Suppressor macrophage treated with lipopolysaccharide for 1 hour (primary cell): ENCODE data around the gene KRTAP4-6.
"Not testable (repeated sequence)": the region's sequence is repeated elsewhere in the genome, so short reads cannot be mapped to it uniquely, and the experiment has no call there.

Experiments
- DNase-seq, 3 donors: peaks; one replicate each; pipeline ENCODE4 v3.0.0-alpha.2; 2020 to 2022

Gene KRTAP4-6

GRCh38 chr17:41145261-41145660 is 4.9 kb upstream of the KRTAP4-6 start:
- DNase-seq = no peak

DNA sequence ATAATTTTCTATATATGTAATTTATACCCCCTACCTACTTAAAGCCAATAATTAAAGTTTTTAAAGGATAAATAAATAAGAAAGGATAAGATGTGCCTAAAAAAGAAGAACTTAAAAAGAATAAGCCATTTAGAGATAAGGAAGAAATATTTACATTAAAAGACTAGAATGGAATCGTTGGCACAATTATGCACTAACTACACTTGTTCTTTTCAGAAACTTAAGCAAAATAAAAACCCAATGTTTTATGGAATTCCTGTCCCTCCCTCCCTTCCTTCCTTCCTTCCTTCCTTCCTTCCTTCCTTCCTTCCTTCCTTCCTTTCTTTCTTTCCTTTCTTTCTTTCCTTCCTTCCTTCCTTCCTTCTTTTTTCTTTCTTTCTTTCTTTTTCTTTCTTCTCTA is 4.5 kb upstream of the KRTAP4-6 start:
- no peak for DNase-seq

DNA sequence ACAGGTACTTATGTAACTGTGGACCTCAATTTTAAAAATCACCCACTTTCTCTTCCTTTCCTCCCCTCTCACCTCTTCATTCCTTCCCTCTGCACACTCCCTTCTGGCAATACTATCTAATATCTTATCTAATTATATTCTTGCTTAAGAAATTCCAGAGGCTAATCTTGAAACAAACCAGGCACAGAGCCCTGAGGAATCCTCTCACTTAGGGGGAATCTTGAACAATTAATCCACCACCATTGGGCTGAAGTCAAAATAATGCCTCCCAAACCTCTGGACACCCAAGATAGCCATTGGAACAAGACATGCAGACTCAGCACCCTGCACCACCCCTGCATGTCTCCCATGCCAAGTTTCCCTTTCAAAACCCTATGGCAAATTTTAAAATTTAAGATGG is 1.0 kb upstream of the KRTAP4-6 start:
- DNase-seq = no peak

DNA sequence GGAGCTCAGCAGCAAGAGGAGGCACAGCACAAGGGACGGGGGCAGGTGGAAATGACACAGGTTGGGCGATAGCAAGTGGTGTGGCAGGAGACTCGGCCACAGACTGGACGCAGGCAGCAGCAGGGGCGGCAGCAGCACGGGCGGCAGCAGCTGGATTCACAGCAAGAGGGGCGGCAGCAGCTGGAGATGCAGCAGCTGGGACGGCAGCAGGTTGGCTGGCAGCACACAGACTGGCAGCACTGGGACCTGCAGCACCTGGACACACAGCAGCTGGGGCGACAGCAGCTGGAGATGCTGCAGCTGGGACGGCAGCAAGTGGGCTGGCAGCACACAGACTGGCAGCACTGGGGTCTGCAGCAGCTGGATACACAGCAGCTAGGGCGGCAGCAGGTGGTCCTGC is 479 bp downstream of the KRTAP4-6 start:
- DNase-seq = not testable (repeated sequence)

DNA sequence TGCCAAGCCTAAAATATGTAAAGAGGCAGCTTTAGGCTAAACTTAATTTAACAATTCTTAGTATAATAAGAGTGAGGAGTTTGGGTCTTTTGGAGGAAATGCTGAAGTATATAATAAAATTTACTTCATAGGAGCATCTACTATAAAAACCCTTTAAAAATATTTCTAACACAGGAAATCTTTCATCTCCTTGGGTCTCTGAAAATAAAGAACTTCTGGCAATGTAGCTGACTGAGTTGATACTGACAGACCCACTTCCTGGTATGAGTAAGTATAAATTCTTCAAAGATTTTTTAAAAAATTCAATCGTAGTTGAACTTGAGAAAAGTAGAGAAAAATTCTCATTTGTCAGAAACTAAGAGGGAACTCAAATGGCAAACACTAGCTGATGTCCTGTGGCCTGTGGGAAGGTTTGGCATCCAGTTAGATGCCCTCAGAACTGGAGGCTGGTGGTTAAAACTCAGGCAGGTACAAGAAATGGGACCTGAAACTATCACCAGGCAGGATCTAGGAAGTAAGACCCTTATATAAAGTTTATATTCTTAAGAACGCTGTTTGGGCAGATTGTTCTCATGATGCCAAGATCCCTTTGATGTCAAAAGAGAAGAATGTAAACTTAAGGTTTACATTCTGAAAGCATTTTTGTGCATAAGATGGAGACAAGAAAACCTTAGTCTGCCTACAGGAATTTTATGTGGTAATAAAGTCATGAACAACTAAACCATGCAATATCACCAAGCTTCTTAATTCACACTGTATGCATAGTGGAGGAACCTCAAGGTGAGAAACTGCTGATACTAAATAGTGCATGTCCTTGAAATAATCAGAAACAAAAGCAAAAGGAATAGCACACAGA is 6.2 kb downstream of the KRTAP4-6 start:
- DNase-seq = no peak

DNA sequence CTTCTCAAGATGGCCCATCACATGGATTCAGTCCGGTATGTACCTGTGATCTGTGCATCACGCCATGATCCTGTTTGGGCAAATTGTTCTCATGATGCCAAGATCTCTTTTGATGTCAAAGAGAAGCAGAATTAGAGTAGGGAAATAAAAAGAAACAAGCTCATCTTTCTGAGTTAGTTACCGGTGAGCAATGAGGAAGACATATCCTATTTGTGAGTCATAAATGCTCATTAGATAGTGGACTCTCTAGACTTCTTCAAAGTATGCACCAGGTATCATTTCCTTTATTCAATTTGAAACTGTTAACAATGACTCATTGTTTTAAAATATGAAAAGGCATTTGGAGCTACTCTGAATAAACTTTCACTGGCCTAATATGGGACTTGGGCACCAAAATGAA is 8.4 kb downstream of the KRTAP4-6 start:
- DNase-seq = peak in 1 of 3 donors; percentile 3

GRCh38 chr17:41127371-41127770 is 13.0 kb downstream of the KRTAP4-6 start:
- DNase-seq = no peak

GRCh38 chr17:41126412-41126811 is 13.9 kb downstream of the KRTAP4-6 start:
- no peak for DNase-seq

GRCh38 chr17:41125064-41125463 is 15.3 kb downstream of the KRTAP4-6 start:
- DNase-seq = no peak

- DNase-seq = not testable (repeated sequence)
Measured at GRCh38 chr17:41123991-41124371, 16.4 kb downstream of the KRTAP4-6 start, which contains the start of gene KRTAP4-12. KRTAP4-12 (minus strand) TSS chr17:41124182; CDS start chr17:41124122, 60 bp downstream.

DNA sequence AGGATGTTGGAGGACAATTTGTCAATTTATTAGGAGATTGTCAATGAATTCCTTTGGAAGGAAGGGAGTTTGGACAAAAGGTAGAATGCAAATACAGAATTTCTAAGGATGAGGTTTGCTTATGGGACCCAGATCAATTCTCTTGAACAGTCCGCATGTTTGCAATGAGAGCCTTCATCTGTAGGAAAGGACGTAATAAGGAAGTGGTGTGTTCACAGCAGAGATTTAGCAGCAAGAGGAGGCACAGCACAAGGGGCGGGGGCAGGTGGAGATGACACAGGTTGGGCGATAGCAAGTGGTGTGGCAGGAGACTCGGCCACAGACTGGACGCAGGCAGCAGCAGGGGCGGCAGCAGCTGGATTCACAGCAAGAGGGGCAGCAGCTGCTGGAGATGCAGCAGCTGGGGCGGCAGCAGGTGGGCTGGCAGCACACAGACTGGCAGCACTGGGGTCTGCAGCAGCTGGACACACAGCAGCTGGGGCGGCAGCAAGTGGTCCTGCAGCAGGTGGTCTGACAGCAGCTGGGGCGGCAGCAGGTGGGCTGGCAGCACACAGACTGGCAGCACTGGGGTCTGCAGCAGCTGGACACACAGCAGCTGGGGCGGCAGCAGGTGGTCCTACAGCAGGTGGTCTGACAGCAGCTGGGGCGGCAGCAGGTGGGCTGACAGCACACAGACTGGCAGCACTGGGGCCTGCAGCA is 16.9 kb downstream of the KRTAP4-6 start:
- DNase-seq = not testable (repeated sequence)

- no peak for DNase-seq
Measured at GRCh38 chr17:41121742-41122141, 18.6 kb downstream of the KRTAP4-6 start.

DNA sequence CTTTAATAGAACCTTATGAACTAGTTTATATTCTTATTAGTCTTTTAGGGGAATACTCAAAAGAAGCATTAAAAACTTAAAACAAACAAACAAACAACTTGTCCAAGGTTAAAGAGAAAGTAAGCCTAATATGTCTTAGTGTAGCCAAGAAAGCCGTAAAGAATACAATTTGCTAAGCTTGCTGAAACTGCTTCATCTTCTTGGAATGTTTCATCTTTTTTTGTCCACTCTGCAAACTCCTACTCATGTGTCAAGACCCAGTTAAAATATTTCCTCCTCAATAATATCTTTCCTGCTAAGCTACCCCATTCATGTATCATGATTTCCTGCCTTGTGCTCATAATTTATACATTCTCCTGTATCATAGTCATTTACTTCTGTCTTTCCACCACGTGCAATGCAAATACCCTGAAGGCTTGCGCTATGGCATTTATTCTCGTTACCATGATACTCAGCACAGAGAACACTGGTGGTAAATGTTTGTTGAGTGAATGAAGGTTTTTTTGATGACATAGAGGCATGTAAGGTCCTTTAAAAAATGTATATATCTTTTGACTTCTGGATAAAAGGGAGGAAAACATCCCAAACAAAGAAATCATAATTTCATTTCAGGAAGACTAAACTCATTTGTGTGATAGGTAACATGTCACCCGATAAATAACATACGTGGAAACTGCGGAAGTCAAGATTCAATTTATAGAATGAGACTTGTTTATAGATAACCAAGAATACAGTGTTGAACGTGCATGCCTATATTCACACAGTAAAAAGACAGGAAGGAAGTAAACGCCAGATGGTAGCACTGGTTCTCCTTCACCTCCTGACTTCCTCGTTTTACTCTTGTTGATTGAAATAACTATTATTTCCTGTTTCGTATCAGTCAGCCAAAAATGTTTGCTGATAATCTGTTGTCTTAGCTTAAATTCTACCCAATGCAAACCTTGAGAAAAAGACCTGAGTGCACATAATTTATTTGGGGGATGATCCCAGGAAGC is 20.4 kb downstream of the KRTAP4-6 start:
- DNase-seq = peak in 1 of 3 donors; percentile 33

- no peak for DNase-seq
Measured at GRCh38 chr17:41118721-41119120, 21.6 kb downstream of the KRTAP4-6 start.

DNA sequence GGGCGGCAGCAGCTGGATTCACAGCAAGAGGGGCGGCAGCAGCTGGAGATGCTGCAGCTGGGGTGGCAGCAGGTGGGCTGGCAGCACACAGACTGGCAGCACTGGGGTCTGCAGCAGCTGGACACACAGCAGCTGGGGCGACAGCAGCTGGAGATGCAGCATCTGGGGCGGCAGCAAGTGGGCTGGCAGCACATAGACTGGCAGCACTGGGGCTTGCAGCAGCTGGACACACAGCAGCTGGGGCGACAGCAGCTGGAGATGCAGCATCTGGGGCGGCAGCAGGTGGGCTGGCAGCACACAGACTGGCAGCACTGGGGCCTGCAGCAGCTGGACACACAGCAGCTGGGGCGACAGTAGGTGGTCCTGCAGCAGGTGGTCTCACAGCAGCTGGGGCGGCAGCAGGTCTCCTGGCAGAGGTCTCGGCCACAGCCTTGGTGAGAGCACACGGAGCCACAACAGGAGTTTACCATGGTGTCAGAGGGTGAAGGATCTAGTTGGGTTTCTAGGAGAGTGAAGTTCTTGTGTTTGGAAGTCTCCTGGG is 22.4 kb downstream of the KRTAP4-6 start, which contains the start of gene KRTAP4-11:
TSS of gene KRTAP4-11 (minus strand) at position 528 of the 541 bp plus-strand sequence. CDS start at position 470, 58 bp downstream.
- not testable (repeated sequence) for DNase-seq

- DNase-seq = peak; percentile 28 to 44 (median 40)
Measured at GRCh38 chr17:41116297-41116696, 24.0 kb downstream of the KRTAP4-6 start.

DNA sequence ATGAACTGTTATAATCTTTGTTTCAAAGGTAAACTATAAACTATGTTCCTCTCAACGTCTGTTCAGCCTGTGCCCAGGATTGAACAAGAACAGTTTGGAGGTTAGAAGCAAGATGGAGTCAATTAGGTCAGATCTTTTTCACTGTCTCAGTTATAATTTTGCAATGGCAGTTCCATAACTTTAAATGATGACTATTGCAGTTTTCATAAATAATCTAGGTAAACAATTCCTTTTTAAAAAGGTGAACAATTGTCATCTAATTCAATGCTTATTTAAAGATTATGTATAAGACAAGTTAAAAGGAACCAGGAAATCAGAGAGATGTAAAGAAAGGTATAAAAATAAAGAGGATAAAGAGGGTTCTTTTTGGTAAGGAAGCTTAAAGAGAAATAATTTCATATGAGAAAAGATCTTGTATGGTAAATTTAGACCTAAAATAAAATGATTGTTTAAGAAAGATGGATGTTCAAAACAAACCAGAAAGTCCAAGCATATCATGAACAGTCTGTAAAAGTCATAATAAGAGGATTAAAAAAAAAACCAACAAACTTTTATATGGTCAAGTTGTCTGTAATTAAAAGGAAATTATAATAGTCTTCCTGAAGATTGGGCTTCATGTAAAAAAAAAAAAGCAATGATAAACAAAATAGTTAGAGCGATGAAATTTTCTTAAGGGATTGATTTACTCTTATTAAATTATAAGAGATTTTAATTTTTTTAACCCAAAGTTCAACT is 29.0 kb downstream of the KRTAP4-6 start:
- no peak for DNase-seq

DNA sequence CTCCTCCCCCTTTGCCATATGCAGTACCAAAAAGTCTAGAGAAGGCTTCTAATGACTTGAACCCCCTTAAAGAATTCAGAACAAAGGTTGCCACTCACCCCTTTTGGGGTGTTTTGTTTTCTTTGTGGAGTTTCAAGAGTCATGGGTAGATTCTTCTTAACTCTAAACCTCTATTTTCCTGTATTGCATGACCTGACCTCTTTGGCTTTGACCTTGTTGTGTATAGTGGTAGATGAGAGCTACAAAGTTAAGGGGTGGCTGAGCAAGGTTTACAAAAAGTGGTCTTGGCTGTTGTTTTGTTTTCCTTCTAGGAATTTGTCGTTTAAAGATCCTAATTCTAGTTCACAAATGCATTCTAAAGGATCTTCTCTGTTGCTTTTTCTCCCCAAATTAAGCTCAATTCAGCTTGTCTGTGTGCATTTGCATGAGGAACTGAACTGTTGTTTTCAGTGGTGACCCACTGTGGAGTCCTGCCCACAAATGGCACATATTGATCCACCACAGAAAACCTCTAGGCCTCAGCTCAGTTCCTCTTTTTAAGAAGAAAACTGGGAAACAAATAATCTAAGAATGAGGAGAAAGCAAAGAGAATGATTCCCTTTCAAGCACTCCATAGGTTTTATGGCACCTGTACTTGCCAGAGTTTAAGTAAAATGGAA is 31.5 kb downstream of the KRTAP4-6 start:
- DNase-seq = not testable (repeated sequence)

GRCh38 chr17:41107941-41108450 is 32.3 kb downstream of the KRTAP4-6 start:
- DNase-seq = peak in 1 of 3 donors; percentile 26

GRCh38 chr17:41105347-41105746 is 35.0 kb downstream of the KRTAP4-6 start, which contains the start of gene KRTAP4-9:
KRTAP4-9 (plus strand) TSS chr17:41105389; CDS start chr17:41105389, 0 bp downstream.
- DNase-seq = not testable (repeated sequence)
